Measurements from ENCODE around the gene MVP. TPM values are rescaled to one million over a fixed set of nuclear protein-coding genes. Genes with fewer than 3 reads are reported as not detected.

MVP gene
- total RNA-seq, 1 donor from 2014 or later, result 13.1 TPM

GRCh38 chr16:29804020-29804419, 16.2 kb upstream of the MVP start:
- H3K9me3 Mint-ChIP-seq, result no peaks in the 10 kb centered on the region
- H3K27me3 Mint-ChIP-seq (ENCODE audit: low read depth), result no peaks in the 10 kb centered on the region
- peak overlapping the region; percentile 100 for H3K4me3 Mint-ChIP-seq
- peak overlapping the region; percentile 90 for H3K27ac Mint-ChIP-seq
- H3K36me3 Mint-ChIP-seq, result peaks cover 8% of the 10 kb centered on the region
- no peak for DNase-seq (ENCODE audit: low spot score in 2 of 2, unreplicated experiment in 2 of 2)
- no peak for TF ChIP-seq CTCF (IDR thresholded peaks at IDR 0.05; ENCODE audit: unreplicated experiment)
- H3K4me1 Mint-ChIP-seq, result peaks cover 38% of the 10 kb centered on the region

DNA sequence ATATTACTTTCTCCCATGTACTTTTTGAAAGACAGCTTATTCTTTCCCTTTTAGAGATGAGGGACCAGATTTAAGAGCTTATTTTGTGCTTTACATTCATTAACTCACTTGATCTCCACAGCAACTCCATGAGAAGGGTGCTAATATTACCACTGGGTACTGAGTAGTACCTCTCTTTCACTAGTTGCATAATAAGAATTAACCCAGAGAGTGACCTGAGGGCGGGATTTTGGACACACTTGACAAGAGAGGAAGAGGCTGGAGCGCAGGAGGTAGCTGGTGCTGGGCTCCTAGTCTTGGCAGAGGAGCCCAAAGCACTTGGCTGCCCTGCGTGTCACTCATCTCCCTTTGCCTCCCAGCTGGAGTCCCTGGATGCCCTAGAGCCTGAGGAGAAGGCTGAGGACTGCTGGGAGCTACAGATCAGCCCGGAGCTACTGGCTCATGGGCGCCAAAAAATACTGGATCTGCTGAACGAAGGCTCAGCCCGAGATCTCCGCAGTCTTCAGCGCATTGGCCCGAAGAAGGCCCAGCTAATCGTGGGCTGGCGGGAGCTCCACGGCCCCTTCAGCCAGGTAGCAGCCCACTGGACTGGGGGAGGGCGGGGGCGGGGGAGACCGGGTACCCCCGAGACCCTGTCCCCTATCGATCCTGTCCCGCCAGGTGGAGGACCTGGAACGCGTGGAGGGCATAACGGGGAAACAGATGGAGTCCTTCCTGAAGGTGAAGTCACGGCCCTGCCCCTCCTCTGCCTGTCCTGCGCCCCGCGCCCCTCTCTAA, 15.6 kb upstream of the MVP start:
- peaks cover 8% of the 10 kb centered on the region for H3K36me3 Mint-ChIP-seq
- no peak for TF ChIP-seq CTCF (IDR thresholded peaks at IDR 0.05; ENCODE audit: unreplicated experiment)
- H3K4me3 Mint-ChIP-seq, result peak overlapping the region; percentile 100
- peak overlapping the region; percentile 100 for H3K27ac Mint-ChIP-seq
- peaks cover 39% of the 10 kb centered on the region for H3K4me1 Mint-ChIP-seq
- no peaks in the 10 kb centered on the region for H3K27me3 Mint-ChIP-seq (ENCODE audit: low read depth)
- DNase-seq (ENCODE audit: low spot score in 2 of 2, unreplicated experiment in 2 of 2), result no peak
- no peaks in the 10 kb centered on the region for H3K9me3 Mint-ChIP-seq

GRCh38 chr16:29805232-29806098, 14.8 kb upstream of the MVP start:
- H3K9me3 Mint-ChIP-seq, result no peaks in the 10 kb centered on the region
- H3K4me3 Mint-ChIP-seq, result peak overlapping the region; percentile 100

DNA sequence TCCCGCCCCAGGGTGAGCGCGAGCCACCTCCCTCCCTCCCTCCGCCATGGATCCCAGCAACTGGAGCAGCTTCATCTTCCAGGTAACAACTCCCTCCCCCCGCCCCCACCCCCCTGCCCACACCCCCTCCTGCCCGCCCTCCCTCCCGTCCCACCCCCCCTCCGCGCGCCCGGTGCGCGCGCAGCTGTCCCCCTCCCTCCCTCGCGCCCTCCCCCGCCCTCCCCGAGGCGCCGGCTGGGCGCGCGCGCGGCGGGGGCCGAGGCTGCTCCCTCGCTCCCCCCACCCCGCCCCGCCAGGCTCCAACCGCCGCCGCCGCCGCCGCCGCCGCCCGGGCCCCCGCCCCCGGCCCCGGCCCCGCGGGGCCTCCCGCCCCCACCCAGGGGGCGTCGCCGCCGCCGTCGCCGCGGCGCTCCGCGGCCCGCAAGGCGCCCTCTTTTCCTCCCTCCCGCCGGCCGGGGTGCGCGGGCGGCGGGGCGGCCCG, 14.1 kb upstream of the MVP start, which contains the start of gene MAZ:
Gene MAZ (plus strand): TSS at position 431 of the 481 bp plus-strand sequence. CDS start 173 bp downstream, outside the sequence.
- H3K4me1 Mint-ChIP-seq, result peaks cover 52% of the 10 kb centered on the region
- peak within 1 kb of the TSS; percentile 100 for H3K4me3 Mint-ChIP-seq
- DNase-seq (ENCODE audit: low spot score in 2 of 2, unreplicated experiment in 2 of 2), result peak in 1 of 2 experiments; percentile 69
- H3K27ac Mint-ChIP-seq, result peak within 1 kb of the TSS; percentile 100
- H3K27me3 Mint-ChIP-seq (ENCODE audit: low read depth), result no peaks in the 10 kb centered on the region
- H3K36me3 Mint-ChIP-seq, result peaks cover 7% of the 10 kb centered on the region
- TF ChIP-seq CTCF (IDR thresholded peaks at IDR 0.05; ENCODE audit: unreplicated experiment), result no peak
- no peaks in the 10 kb centered on the region for H3K9me3 Mint-ChIP-seq

More at GRCh38 chr16:29805232-29806098, 14.8 kb upstream of the MVP start:
- no peak for TF ChIP-seq CTCF (IDR thresholded peaks at IDR 0.05; ENCODE audit: unreplicated experiment)
- no peaks in the 10 kb centered on the region for H3K27me3 Mint-ChIP-seq (ENCODE audit: low read depth)
- peaks cover 46% of the 10 kb centered on the region for H3K4me1 Mint-ChIP-seq
- peak overlapping the region; percentile 100 for H3K27ac Mint-ChIP-seq
- H3K36me3 Mint-ChIP-seq, result peaks cover 8% of the 10 kb centered on the region
- DNase-seq (ENCODE audit: low spot score in 2 of 2, unreplicated experiment in 2 of 2), result peak; percentile 98

DNA sequence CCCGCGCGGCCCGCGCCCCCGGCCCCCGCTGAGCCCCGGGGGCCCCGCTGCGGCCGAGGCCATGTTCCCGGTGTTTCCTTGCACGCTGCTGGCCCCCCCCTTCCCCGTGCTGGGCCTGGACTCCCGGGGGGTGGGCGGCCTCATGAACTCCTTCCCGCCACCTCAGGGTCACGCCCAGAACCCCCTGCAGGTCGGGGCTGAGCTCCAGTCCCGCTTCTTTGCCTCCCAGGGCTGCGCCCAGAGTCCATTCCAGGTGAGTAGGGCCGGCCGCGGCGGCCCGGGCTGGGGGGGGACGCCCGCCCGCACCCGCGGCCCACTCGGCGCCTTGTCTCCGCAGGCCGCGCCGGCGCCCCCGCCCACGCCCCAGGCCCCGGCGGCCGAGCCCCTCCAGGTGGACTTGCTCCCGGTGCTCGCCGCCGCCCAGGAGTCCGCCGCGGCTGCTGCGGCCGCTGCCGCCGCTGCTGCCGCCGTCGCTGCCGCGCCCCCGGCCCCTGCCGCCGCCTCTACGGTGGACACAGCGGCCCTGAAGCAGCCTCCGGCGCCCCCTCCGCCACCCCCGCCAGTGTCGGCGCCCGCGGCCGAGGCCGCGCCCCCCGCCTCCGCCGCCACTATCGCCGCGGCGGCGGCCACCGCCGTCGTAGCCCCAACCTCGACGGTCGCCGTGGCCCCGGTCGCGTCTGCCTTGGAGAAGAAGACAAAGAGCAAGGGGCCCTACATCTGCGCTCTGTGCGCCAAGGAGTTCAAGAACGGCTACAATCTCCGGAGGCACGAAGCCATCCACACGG, 13.4 kb upstream of the MVP start:
- Mint-ChIP-seq H3K4me3 (peak overlapping the region; percentile 79), H3K27ac (peak overlapping the region; percentile 92), H3K9me3 (no peaks in the 10 kb centered on the region), H3K27me3 (ENCODE audit: low read depth) (no peaks in the 10 kb centered on the region), H3K36me3 (peaks cover 1% of the 10 kb centered on the region), H3K4me1 (peaks cover 59% of the 10 kb centered on the region)
- peak in 1 of 2 experiments; percentile 54 for DNase-seq (ENCODE audit: low spot score in 2 of 2, unreplicated experiment in 2 of 2)
- TF ChIP-seq CTCF (IDR thresholded peaks at IDR 0.05; ENCODE audit: unreplicated experiment), result no peak

Measured in mesothelial cell of epicardium (in vitro differentiated cells).